NCI-H510A (cell line): ENCODE measurements around the gene GFRA3.

Source experiments
- DNase-seq: peaks from one replicate; lab custom pipeline; 2025; lab: John Stamatoyannopoulos, UW

Gene GFRA3

GRCh38 chr5:138246822-138247221, 27.6 kb downstream of the GFRA3 start:
- no peak for DNase-seq

DNA sequence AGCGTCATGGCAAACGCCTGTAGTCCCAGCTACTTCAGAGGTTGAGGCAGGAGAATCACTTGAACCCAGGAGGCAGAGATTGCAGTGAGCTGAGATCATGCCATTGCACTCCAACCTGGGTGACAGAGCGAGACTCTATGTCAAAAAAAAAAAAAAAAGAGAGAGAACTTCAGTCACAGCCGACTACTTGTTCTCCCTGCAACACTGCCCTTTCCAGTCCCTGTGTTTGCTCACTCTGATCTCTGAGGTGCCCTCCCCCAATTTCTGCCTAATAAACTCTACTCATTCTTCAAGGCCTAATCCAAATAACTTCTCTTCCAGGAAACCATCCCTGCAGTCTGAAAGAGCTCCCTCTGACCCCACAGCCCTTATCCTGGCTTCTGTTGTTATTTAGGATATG, 28.1 kb downstream of the GFRA3 start:
- DNase-seq = no peak

DNA sequence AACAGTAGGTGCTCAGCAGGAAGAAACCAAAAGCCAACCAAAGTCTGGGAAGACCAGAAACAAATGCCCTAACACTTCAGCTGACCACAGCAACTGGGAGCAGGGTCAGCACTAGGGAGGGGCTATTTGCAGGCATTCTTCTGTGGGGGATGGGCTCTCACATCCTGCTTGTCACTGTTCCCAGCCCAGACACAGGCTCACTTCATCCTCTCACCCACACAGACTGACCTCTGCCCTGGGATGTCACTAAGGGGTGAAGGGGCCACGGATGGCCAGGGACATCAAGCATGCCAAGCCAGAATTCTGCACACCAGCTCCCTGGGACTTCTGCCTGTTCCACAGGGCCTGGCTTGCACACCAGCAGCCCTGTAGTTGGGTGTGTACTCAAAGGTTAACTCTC, 28.7 kb downstream of the GFRA3 start:
- no peak for DNase-seq

- no peak for DNase-seq
These were observed 30.6 kb downstream of the GFRA3 start for GRCh38 chr5:138243794-138244193.

DNA sequence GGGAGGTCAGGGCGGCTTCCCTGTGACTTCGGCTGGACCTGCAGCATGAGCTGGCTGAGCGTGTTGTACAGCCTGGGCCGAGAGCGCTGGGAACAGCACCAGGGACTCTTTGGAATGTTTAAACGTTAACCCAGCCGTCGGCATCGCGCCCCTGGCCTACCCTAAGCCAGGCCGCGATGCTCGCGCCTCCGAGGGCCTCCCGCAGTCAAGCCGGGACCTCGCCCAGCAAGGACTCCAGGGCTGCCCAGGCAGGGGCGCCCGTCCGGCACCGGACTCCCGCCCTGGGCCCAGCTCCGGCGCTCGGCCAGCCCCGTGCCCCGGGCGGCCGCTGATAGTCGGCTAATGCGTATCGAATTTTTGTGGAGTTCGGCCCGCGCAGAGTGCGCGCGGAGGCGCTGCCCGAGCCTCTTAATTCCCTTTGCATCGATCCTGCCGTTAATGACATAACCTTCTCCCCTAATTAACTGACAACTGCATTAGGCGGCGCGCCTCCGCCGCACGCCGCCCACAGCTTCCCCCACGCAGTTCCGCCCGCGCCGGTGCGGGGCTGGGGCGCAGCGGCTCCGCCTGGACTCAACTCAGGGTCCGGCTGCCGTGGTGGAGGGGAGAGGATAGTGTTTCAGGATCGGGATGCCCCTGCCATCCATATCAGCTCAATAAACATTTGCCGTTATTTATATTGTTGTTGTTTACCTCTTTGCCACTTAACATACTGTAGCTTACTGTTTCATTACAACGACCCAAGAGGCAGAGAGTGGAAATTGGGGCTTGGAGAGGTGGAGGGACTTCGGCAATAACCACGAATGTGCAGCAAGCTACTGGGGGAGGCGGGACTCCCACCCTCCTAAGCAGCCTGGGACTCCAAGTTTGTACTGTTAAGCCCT, 32.5 kb downstream of the GFRA3 start:
- no peak for DNase-seq

- DNase-seq = no peak
These were observed 33.6 kb downstream of the GFRA3 start for GRCh38 chr5:138240650-138241385.

DNA sequence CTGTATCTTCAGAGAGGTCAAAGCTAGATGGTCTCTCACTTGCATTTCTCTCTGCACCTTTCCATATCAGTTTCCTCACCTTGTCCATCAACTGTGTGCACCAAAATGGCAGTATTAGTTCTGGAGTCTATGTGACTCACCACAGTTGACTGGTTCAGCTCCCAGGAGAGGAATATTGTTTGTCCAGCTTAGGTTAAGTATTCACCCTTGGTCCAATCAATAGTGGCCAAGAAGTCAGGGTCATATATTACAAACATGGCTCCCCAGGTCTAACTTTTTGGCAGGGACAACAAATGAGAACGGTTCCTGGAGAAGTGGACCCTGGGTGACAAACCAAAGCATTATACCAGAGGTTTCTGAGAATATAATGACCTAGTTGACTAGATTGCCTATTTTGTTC, 36.4 kb downstream of the GFRA3 start:
- DNase-seq = no peak

DNA sequence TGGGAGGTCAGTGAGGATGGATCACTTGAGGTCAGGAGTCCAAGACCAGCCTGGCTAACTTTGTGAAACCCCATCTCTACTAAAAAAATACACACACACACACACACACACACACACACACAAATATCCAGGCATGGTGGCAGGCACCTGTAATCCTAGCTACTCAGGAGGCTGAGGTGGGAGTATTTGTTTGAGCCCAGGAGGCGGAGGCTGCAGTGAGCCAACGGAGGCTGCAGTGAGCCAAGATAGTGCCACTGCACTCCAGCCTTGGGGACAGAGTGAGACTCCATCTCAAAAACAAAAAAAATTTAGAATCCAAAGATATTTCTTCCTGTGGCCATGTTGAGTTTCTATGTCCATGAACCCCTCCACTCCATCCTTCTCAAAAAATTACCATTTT, 39.8 kb downstream of the GFRA3 start:
- no peak for DNase-seq

DNA sequence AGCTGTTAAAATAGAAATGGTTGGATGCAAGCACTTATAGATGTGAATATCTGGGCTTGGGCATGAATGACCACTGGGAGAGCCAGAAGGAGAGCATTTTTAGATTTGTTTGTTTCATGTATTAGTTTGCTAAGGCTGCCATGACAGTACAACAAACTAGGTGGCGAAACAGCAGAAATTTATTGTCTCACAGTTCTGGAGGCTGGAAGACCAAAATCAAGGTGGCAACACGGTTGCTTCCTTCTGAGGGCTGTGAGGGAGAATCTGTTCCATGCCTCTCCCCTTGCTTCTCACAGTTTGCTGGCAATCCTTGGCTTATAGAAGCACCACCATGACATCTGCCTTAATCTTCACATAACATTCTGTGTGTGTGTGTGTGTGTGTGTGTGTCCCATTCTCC, 41.1 kb downstream of the GFRA3 start:
- DNase-seq = no peak

DNA sequence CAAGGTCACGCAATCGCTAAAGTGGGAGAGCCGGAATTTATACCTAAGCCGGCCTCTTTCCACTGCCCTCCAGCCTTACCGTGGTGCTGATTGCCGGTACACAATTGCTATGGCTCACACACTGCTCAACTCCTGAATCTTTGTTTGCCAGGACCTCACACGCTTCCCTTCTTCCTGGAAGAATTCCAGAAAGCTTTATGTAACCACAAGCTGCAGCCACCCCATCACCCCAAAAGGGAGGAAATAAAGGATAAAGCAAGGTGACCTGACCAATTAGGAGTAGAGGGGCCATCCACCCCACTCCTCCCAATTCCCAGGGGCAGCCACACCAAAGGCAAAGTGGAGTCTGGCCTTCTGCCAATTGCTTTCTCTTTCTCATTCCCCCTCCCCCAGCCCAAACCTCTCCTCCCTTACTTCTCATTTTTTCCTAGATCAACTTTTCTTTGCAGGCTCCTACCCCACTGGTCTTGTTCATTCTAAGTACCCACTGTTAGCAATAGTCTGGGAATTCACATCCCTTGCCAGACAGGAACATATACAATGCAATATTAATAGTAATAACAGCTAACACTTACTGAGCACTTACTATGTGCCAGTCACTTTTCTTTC, 43.3 kb downstream of the GFRA3 start:
- no peak for DNase-seq

GRCh38 chr5:138230261-138230660, 44.2 kb downstream of the GFRA3 start:
- no peak for DNase-seq

GRCh38 chr5:138229387-138229786, 45.0 kb downstream of the GFRA3 start:
- no peak for DNase-seq

GRCh38 chr5:138226910-138227309, 47.5 kb downstream of the GFRA3 start:
- no peak for DNase-seq

DNA sequence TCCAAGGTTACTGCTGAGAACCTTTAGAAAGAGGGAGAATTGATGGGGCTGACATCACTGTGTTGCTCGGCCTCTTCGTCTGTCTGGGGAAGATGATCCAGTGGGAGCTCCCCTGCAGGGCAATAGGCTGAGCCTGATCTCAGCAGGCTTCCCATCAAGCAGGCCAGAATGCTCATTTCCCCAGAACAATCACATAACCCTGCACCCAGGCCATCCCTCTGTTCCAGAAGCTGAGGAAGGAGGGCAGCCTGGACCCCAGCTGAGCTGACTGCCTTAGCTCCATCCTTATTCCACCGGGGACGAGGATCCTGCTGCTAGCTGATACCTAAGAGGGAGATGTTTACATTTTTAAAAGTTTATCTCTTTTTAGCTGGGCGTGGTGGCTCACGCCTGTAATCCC, 49.7 kb downstream of the GFRA3 start:
- DNase-seq = no peak

DNA sequence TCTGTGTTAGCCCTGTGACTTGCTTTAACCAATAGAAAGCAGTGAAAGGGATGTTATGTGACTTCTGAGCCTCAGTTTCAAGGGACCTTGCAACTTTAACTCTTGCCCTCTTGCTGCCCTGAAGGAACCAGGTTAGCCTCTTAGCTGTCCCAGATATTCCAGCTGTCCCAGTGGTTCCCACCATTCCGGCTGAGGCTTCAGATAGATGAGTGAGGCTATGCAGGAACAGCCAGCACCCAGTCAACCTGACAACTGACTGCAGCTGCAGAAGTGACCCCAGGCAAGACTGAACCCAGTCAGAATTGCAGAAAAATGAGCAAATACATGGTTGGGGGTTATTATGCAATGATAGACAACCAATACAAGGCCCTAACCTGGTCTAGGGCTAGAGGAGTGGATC, 50.9 kb downstream of the GFRA3 start:
- no peak for DNase-seq

DNA sequence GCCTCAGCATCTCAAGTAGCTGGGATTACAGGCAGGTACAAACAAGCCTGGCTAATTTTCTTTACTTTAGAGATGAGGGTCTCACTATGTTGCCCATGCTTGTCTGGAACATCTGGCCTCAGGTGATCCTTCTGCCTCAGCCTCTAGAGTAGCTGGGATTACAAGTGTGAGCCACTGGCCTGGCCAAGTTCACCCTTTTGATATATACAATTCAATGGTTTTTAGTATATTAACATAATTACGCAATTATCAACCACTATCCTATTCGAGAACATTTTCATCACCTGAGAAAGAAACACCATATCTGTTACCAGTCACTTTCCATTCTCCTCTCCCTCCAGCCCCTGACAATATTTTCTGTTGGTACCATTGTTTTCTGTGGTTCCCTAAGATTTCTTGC, 57.6 kb downstream of the GFRA3 start:
- DNase-seq = no peak

- peak; percentile 86 for DNase-seq
These were observed 61.0 kb downstream of the GFRA3 start, which contains the start of gene CDC23 for GRCh38 chr5:138213161-138214029. CDC23 (minus strand) TSS chr5:138213323; CDS start chr5:138213312, 11 bp downstream.

- no peak for DNase-seq
These were observed 61.6 kb downstream of the GFRA3 start for GRCh38 chr5:138212828-138213160.

DNA sequence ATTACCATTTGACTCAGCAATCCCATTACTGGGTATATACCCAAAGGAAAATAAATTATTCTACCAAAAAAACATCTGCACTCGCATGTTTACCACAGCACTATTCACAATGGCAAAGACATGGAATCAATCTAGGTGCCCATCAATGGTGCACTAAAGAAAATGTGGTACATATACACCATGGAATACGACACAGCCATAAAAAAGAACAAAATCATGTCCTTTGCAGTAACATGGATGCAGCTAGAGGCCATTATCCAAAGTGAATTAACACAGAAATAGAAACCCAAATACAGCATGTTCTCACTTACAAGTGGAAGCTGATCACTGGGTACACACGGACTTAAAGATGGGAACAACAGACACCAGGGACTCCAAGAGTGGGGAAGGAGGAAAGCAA, 63.4 kb downstream of the GFRA3 start:
- no peak for DNase-seq
